PC-3 (cell line): ENCODE results near the gene SBNO2. TPM values are rescaled to one million over a fixed set of nuclear protein-coding genes. Genes with fewer than 3 reads are reported as not detected.

ENCODE experiments used
- ATAC-seq: fragments of 200-7000 bp; cut with Tn5 transposase; 2 replicates; pipeline ENCODE4 v1.9.1; 2020; ENCODE audit warnings: mild to moderate bottlenecking, moderate library complexity
- BruUV-seq: library from RNA; stranded (reverse); fragments of 400-500 nt; replicated peaks from 2 replicates; lab custom pipeline; 2021; lab: Mats Ljungman, UMichigan
- CTCF ChIA-PET: fragments of 300-600 bp; sonication (Branson Sonifier 250); formaldehyde crosslinking; loops from one replicate; lab custom pipeline; 2022; ENCODE audit warnings: antibody characterized with exemption; lab: Charles Lee
- POLR2A ChIA-PET: fragments of 300-600 bp; sonication (Branson Sonifier 250); formaldehyde crosslinking; loops from one replicate; lab custom pipeline; 2022; ENCODE audit warnings: antibody characterized with exemption; ENCODE audit not compliant: unreplicated experiment; lab: Charles Lee
- DNase-seq: peaks from one replicate; pipeline ENCODE4 v3.0.0-alpha.2; 2015
- H2AFZ ChIP-seq: fragments of 300-600 bp; sonication (generic); 2 replicates; pipeline ENCODE4 v1.6.0; 2016; ENCODE audit warnings: antibody characterized with exemption, low read length
- H3F3A ChIP-seq: fragments of 300-600 bp; sonication (generic); one replicate; pipeline ENCODE4 v1.6.0; 2017; ENCODE audit warnings: antibody characterized with exemption, low read length, control low read depth, mild to moderate bottlenecking; ENCODE audit not compliant: unreplicated experiment
- H3K27ac ChIP-seq: fragments of 300-600 bp; sonication (generic); 2 replicates; pipeline ENCODE4 v1.5.1; 2016; ENCODE audit warnings: mild to moderate bottlenecking, low read length
- H3K27me3 ChIP-seq: fragments of 300-600 bp; sonication (generic); 2 replicates; pipeline ENCODE4 v1.6.1; 2016; ENCODE audit warnings: low read length, mixed read lengths
- H3K36me3 ChIP-seq: fragments of 300-600 bp; sonication (generic); 2 replicates; pipeline ENCODE4 v1.6.1; 2016; ENCODE audit warnings: low read depth, mixed run types, low read length, mixed read lengths
- H3K4me1 ChIP-seq: fragments of 300-600 bp; sonication (generic); 2 replicates; pipeline ENCODE4 v1.5.1; 2016; ENCODE audit warnings: low read length; ENCODE audit not compliant: insufficient read depth
- H3K4me2 ChIP-seq: fragments of 300-600 bp; sonication (generic); 2 replicates; pipeline ENCODE4 v1.6.0; 2016; ENCODE audit warnings: low read length
- H3K4me3 ChIP-seq: fragments of 300-600 bp; sonication (generic); 2 replicates; pipeline ENCODE4 v1.5.1; 2016; ENCODE audit warnings: mild to moderate bottlenecking, low read length, mixed read lengths
- H3K79me2 ChIP-seq: fragments of 300-600 bp; sonication (generic); 2 replicates; pipeline ENCODE4 v1.6.1; 2017; ENCODE audit warnings: low read length, mixed read lengths
- H3K9ac ChIP-seq: fragments of 300-600 bp; sonication (generic); 2 replicates; pipeline ENCODE4 v1.6.0; 2016; ENCODE audit warnings: mild to moderate bottlenecking, low read length
- H3K9me2 ChIP-seq: fragments of 300-600 bp; sonication (generic); replicated peaks from 2 replicates; pipeline ENCODE4 v1.6.1; 2016; ENCODE audit warnings: mixed run types, low read length, mixed read lengths
- H3K9me3 ChIP-seq: fragments of 300-600 bp; sonication (generic); 2 replicates; pipeline ENCODE4 v1.6.1; 2016; ENCODE audit warnings: low read length, mixed read lengths
- H4K20me1 ChIP-seq: fragments of 300-600 bp; sonication (generic); 2 replicates; pipeline ENCODE4 v1.6.1; 2016; ENCODE audit warnings: low read length, mixed read lengths
- CTCF ChIP-seq: fragments of 300-600 bp; sonication (generic); conservative IDR thresholded peaks from 2 replicates; pipeline ENCODE4 v1.5.1; 2017; ENCODE audit warnings: antibody characterized with exemption, low read depth, mild to moderate bottlenecking, low read length
- EZH2 ChIP-seq: fragments of 300-600 bp; sonication (generic); IDR thresholded peaks from one replicate; pipeline ENCODE4 v1.6.1; 2017; ENCODE audit warnings: antibody characterized with exemption, mild to moderate bottlenecking, low read length; ENCODE audit not compliant: unreplicated experiment
- EZH2phosphoT487 ChIP-seq: fragments of 300-600 bp; sonication (generic); IDR thresholded peaks from 2 replicates; pipeline ENCODE4 v1.6.1; 2018; ENCODE audit warnings: mild to moderate bottlenecking, antibody characterized with exemption, low read length, borderline replicate concordance
- intact Hi-C: fragments of 100-400 bp; cut with micrococcal nuclease; formaldehyde crosslinking; loops from 2 replicates; pipeline ENCODE4 v1.9.0; 2023
- total RNA-seq: library from RNA; depleted of rRNA; stranded (reverse); fragments of >200 nt; gene quantifications from 2 replicates; pipeline ENCODE4 v1.2.3, GENCODE V29; 2014

Gene SBNO2
- total RNA-seq, 1 experiment from 2014 or later = 62.4 TPM

DNA sequence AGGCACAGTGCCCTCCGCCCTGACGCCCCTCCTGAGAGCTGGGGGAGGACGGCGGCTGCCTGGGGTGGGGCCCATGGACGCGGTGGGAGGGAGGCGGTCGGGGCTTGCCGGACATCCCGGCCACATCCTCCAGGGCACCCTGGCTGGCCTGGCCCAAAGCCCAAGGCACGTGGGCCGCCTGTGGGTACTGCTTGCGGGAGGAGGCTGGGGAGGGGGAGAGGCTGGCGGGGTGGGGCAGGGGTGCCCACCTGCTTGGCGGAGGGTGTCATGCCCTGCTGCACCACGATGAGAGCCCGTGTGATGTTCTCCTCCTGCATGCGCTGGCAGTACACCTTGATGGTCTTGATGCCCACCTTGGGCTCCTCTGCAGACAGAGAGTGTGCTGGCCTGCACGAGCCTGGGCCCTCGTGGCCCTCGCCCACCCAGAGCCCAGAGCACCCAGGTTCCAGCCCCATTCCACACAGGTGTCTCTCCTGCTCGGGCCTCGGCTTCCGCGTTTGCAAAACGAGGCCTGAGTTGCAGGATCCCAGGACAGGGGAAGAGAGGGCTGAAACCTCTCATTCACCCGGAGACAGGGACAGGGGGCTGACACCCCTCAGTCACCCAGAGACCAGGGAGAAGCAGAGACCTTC lies 82.4 kb downstream of the SBNO2 start:
- Histone ChIP-seq H3K9me3 (no peaks in the 10 kb centered on the region), H4K20me1 (peaks cover 10% of the 10 kb centered on the region; the same call in 1 of the 2 replicates), H3K9ac (no peak overlapping the region), H2AFZ (no peak overlapping the region), H3K36me3 (no peaks in the 10 kb centered on the region), H3K27me3 (no peaks in the 10 kb centered on the region), H3F3A (no peaks in the 10 kb centered on the region), H3K79me2 (peaks cover 30% of the 10 kb centered on the region), H3K27ac (no peak overlapping the region), H3K4me3 (no peak overlapping the region), H3K4me2 (no peak overlapping the region), H3K4me1 (peaks cover 12% of the 10 kb centered on the region; the same call in 1 of the 2 replicates), H3K9me2 (no peaks in the 10 kb centered on the region)
- POLR2A ChIA-PET = no interaction called here
- ATAC-seq (no peak), DNase-seq (no peak)
- intact Hi-C loops = no loop called here
- CTCF ChIA-PET = no interaction called here
- no TSS peak for BruUV-seq
- TF ChIP-seq EZH2 (no peak), EZH2phosphoT487 (no peak), CTCF (no peak)

- no peak for TF ChIP-seq EZH2phosphoT487
- no peak for TF ChIP-seq CTCF
- TF ChIP-seq EZH2 = no peak
- BruUV-seq = no TSS peak
- H3K4me2 ChIP-seq = no peak overlapping the region
- POLR2A ChIA-PET = no interaction called here
- H3K9me2 ChIP-seq = no peaks in the 10 kb centered on the region
- H3K27ac ChIP-seq = no peak overlapping the region
- no peaks in the 10 kb centered on the region for H3K9me3 ChIP-seq
- no peaks in the 10 kb centered on the region for H3K27me3 ChIP-seq
- peaks cover 30% of the 10 kb centered on the region for H3K79me2 ChIP-seq
- peaks cover 10% of the 10 kb centered on the region; the same call in 1 of the 2 replicates for H4K20me1 ChIP-seq
- CTCF ChIA-PET = no interaction called here
- ATAC-seq (no peak), DNase-seq (no peak)
- no peak overlapping the region for H3K4me3 ChIP-seq
- intact Hi-C loops = no loop called here
- peaks cover 12% of the 10 kb centered on the region; the same call in 1 of the 2 replicates for H3K4me1 ChIP-seq
- no peaks in the 10 kb centered on the region for H3K36me3 ChIP-seq
- no peak overlapping the region for H2AFZ ChIP-seq
- no peaks in the 10 kb centered on the region for H3F3A ChIP-seq
- H3K9ac ChIP-seq = no peak overlapping the region
Observed at GRCh38 chr19:1090731-1091543, 83.1 kb downstream of the SBNO2 start.
